ENCODE measurements around the gene RABL3.

RABL3 gene

DNA sequence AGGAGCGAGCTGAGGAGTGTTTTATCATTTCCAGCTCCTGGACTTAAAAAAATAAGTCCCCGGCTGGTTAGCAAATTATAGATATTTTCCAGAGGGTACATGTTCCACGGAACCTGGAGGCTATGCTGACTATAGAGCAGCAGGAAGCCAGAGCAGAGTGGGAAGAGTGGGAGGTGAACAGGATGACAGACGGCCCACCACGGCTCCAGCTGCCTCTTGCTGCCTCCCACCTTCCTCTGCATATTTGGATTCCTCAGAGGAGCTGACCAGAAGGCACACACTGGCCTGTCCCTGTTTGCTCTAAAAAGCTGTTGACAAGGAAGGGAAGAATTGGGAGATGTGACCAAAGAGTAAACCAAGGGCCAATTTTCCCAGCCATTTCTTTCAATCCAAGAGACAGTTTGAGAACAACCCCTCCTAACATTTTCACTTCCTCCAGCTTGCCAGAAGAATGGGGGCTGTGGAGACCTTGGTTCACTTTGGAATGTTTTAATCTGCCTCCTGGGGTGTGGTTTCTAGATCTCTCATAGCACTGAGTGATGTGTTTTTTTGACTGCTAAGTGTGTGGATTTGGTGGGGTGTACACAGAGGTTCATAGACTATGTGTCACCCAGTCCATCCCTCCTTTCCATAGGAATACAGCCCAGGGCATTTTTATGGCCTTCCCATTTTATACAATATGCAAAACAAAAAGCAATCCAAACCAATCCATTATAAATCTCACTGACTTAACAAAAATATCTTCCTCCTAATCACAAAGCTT is 97.1 kb downstream of the RABL3 start:
- DNase-seq (ENCODE audit: low read depth in 1 of 2, low spot score in 1 of 2), result no peak
- H3K27ac ChIP-seq (replicated peaks), result no peak overlapping the region
- H3K4me3 ChIP-seq (replicated peaks; ENCODE audit: insufficient read depth, low read length), result no peak overlapping the region

DNA sequence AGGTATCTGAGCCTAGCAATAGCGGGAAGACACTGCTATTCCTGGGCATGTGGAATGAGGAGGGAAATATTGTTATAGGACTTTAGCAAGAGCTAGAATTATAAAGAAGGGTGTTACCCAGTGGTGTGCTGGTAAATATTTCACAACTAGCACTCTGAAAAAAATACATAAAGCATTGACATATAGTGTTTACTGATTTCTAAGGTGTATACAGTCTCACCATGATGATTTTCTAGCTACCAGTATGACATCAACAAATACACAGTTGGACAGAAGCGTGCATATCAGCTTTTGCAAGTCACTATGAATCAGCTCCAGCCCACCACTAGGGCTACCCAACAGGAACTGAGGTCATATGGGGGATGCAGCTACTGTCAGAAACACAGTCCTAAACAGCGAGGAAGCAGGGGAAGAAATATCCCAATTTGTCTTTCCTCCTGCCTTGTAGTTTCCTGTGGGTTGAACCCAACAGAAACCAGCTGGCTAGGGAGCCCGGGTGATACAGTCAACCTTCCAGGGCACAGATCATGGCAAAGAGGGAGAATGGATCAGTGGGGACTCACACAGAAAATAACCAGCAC is 99.9 kb downstream of the RABL3 start:
- H3K27me3 ChIP-seq (ENCODE audit: insufficient read depth, poor library complexity, severe bottlenecking), result no peaks in the 10 kb centered on the region
- peak overlapping the region; percentile 44 for H3K27ac ChIP-seq (replicated peaks)
- no peak overlapping the region for H3K4me3 ChIP-seq (replicated peaks; ENCODE audit: insufficient read depth, low read length)
- DNase-seq (ENCODE audit: low read depth in 1 of 2, low spot score in 1 of 2), result peak; percentile 55 to 69
- 0 out of 2 replicates have a peak, but pooled peaks have one; percentile 28 for TF ChIP-seq POLR2AphosphoS5 (IDR thresholded peaks at IDR 0.05; ENCODE audit: low read depth)
- TF ChIP-seq, protein P1, sequence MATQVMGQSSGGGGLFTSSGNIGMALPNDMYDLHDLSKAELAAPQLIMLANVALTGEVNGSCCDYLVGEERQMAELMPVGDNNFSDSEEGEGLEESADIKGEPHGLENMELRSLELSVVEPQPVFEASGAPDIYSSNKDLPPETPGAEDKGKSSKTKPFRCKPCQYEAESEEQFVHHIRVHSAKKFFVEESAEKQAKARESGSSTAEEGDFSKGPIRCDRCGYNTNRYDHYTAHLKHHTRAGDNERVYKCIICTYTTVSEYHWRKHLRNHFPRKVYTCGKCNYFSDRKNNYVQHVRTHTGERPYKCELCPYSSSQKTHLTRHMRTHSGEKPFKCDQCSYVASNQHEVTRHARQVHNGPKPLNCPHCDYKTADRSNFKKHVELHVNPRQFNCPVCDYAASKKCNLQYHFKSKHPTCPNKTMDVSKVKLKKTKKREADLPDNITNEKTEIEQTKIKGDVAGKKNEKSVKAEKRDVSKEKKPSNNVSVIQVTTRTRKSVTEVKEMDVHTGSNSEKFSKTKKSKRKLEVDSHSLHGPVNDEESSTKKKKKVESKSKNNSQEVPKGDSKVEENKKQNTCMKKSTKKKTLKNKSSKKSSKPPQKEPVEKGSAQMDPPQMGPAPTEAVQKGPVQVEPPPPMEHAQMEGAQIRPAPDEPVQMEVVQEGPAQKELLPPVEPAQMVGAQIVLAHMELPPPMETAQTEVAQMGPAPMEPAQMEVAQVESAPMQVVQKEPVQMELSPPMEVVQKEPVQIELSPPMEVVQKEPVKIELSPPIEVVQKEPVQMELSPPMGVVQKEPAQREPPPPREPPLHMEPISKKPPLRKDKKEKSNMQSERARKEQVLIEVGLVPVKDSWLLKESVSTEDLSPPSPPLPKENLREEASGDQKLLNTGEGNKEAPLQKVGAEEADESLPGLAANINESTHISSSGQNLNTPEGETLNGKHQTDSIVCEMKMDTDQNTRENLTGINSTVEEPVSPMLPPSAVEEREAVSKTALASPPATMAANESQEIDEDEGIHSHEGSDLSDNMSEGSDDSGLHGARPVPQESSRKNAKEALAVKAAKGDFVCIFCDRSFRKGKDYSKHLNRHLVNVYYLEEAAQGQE (IDR thresholded peaks at IDR 0.05; ENCODE audit: insufficient replicate concordance, low read depth), result no peak
- TF ChIP-seq, protein P2, sequence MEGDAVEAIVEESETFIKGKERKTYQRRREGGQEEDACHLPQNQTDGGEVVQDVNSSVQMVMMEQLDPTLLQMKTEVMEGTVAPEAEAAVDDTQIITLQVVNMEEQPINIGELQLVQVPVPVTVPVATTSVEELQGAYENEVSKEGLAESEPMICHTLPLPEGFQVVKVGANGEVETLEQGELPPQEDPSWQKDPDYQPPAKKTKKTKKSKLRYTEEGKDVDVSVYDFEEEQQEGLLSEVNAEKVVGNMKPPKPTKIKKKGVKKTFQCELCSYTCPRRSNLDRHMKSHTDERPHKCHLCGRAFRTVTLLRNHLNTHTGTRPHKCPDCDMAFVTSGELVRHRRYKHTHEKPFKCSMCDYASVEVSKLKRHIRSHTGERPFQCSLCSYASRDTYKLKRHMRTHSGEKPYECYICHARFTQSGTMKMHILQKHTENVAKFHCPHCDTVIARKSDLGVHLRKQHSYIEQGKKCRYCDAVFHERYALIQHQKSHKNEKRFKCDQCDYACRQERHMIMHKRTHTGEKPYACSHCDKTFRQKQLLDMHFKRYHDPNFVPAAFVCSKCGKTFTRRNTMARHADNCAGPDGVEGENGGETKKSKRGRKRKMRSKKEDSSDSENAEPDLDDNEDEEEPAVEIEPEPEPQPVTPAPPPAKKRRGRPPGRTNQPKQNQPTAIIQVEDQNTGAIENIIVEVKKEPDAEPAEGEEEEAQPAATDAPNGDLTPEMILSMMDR (IDR thresholded peaks at IDR 0.05; ENCODE audit: insufficient read depth, low read length), result no peak
- TF ChIP-seq GABPA (IDR thresholded peaks at IDR 0.05; ENCODE audit: low read depth), result no peak
- peak; percentile 34; the same call in 1 of the 2 replicates for TF ChIP-seq SPI1 (IDR thresholded peaks at IDR 0.05; ENCODE audit: borderline replicate concordance, low read depth)

More for the DNA sequence above, 97.1 kb downstream of the RABL3 start:
- TF ChIP-seq GABPA (IDR thresholded peaks at IDR 0.05; ENCODE audit: low read depth) (no peak), POLR2AphosphoS5 (IDR thresholded peaks at IDR 0.05; ENCODE audit: low read depth) (no peak), SPI1 (IDR thresholded peaks at IDR 0.05; ENCODE audit: borderline replicate concordance, low read depth) (no peak)
- TF ChIP-seq, protein P1 (IDR thresholded peaks at IDR 0.05; ENCODE audit: insufficient replicate concordance, low read depth), result no peak
- TF ChIP-seq, protein P2 (IDR thresholded peaks at IDR 0.05; ENCODE audit: insufficient read depth, low read length), result no peak
- no peaks in the 10 kb centered on the region for H3K27me3 ChIP-seq (ENCODE audit: insufficient read depth, poor library complexity, severe bottlenecking)

DNA sequence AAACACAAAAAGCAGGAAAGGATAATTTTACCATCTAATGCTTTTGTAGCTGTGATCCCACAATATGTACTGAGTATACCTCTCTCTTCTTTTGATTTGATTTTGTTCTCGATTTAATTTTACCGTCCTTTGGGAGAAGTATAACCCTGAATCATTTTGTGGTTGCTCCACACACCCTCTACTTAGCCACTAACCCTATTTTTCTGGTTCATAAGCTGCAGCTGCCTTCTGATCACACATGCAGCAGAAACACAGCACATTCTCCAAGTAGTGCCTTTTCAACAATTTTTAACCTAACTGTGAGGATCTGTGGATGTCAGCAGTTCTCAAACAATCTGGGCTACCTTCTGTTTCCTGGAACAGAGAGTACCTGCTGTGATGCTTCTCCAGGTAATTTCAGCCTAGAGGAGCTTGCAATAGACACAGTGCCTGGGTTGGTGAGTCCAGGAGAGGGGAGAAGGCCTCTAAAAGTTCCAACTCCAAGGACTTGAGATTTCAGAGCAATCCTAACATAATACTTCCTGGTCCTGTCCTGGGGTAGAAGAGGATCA is 100.5 kb downstream of the RABL3 start:
- Histone ChIP-seq H3K27ac (replicated peaks) (peak overlapping the region; percentile 44), H3K27me3 (ENCODE audit: insufficient read depth, poor library complexity, severe bottlenecking) (no peaks in the 10 kb centered on the region), H3K4me3 (replicated peaks; ENCODE audit: insufficient read depth, low read length) (no peak overlapping the region)
- TF ChIP-seq, protein P2 (IDR thresholded peaks at IDR 0.05; ENCODE audit: insufficient read depth, low read length), result no peak
- TF ChIP-seq, protein P1 (IDR thresholded peaks at IDR 0.05; ENCODE audit: insufficient replicate concordance, low read depth), result no peak
- TF ChIP-seq SPI1 (IDR thresholded peaks at IDR 0.05; ENCODE audit: borderline replicate concordance, low read depth), result no peak
- no peak for TF ChIP-seq POLR2AphosphoS5 (IDR thresholded peaks at IDR 0.05; ENCODE audit: low read depth)
- no peak for TF ChIP-seq GABPA (IDR thresholded peaks at IDR 0.05; ENCODE audit: low read depth)
- no peak for DNase-seq (ENCODE audit: low read depth in 1 of 2, low spot score in 1 of 2)

Measured in HL-60 (cell line).